CD14-positive monocyte (primary cell): ENCODE results near the gene TAS1R2. TPM values are rescaled to one million over a fixed set of nuclear protein-coding genes. Genes with fewer than 3 reads are reported as not detected.
A peak's percentile ranks its signal among the peaks of the same experiment; 100 is the strongest.

Source experiments
- DNase-seq, 3 donors: peaks; one replicate each; pipeline ENCODE4 v3.0.0-alpha.2; 2011 to 2022
- H2AFZ ChIP-seq: 2 replicates; pipeline ENCODE4 v1.6.0; 2012; ENCODE audit warnings: mild to moderate bottlenecking, low read depth, low read length, inconsistent platforms; ENCODE audit not compliant: insufficient read depth, poor library complexity, severe bottlenecking
- H3K27ac ChIP-seq, 2 donors: 1 replicate in 1 of 2; 2 replicates in 1 of 2; pipeline ENCODE4 v1.5.1; 2012 to 2013; ENCODE audit warnings: low read length in 2 of 2, control low read depth in 1 of 2, inconsistent platforms in 1 of 2, low read depth in 1 of 2, mild to moderate bottlenecking in 1 of 2
- H3K27me3 ChIP-seq, 2 donors: one replicate each; pipeline versions ENCODE4 v1.6.0 to v1.6.1; 2011 to 2013; ENCODE audit warnings: low read length in 2 of 2; ENCODE audit not compliant: control insufficient read depth in 2 of 2, insufficient read depth in 2 of 2
- H3K36me3 ChIP-seq, 2 donors: replicated peaks in 1 of 2; 1 replicate in 1 of 2; 2 replicates in 1 of 2; pipeline versions ENCODE4 v1.5.1 to v1.6.1; 2012 to 2013; ENCODE audit warnings: low read length in 2 of 2, control low read depth in 1 of 2, inconsistent platforms in 1 of 2, mild to moderate bottlenecking in 1 of 2; ENCODE audit not compliant: insufficient read depth in 2 of 2, control insufficient read depth in 1 of 2
- H3K4me1 ChIP-seq, 2 donors: 1 replicate in 1 of 2; 2 replicates in 1 of 2; pipeline versions ENCODE4 v1.5.1 to v1.6.1; 2012 to 2013; ENCODE audit warnings: low read length in 2 of 2, control low read depth in 1 of 2, inconsistent platforms in 1 of 2, mild to moderate bottlenecking in 1 of 2, moderate library complexity in 1 of 2; ENCODE audit not compliant: insufficient read depth in 2 of 2, control insufficient read depth in 1 of 2
- H3K4me2 ChIP-seq: replicated peaks from 2 replicates; pipeline ENCODE3; 2012; ENCODE audit warnings: low read length, moderate library complexity, mild to moderate bottlenecking; ENCODE audit not compliant: poor library complexity, severe bottlenecking; ENCODE audit errors: extremely low read depth
- H3K4me3 ChIP-seq, 3 experiments: fragments of 200-600 bp in 1 of 3; sonication (generic) in 1 of 3; replicated peaks in 1 of 3; 1 replicate in 2 of 3; 2 replicates in 1 of 3; pipeline ENCODE4 v1.5.1; 2011 to 2013; ENCODE audit warnings: low read length in 3 of 3, mild to moderate bottlenecking in 3 of 3, control low read depth in 2 of 3, low read depth in 2 of 3, inconsistent platforms in 1 of 3, moderate library complexity in 1 of 3
- H3K79me2 ChIP-seq: 2 replicates; pipeline ENCODE4 v1.6.0; 2012; ENCODE audit warnings: mild to moderate bottlenecking, control low read depth, inconsistent platforms, low read length, moderate library complexity; ENCODE audit not compliant: insufficient read depth
- H3K9ac ChIP-seq: 2 replicates; pipeline ENCODE4 v1.6.0; 2017; ENCODE audit warnings: low read length, mild to moderate bottlenecking; ENCODE audit not compliant: insufficient read depth, poor library complexity, severe bottlenecking
- H3K9me3 ChIP-seq, 2 donors: replicated peaks in 1 of 2; 1 replicate in 1 of 2; 2 replicates in 1 of 2; pipeline versions ENCODE4 v1.5.1 to v1.6.1; 2012 to 2013; ENCODE audit warnings: low read length in 2 of 2, control low read depth in 1 of 2; ENCODE audit not compliant: control insufficient read depth in 1 of 2, insufficient read depth in 1 of 2
- H4K20me1 ChIP-seq: 2 replicates; pipeline ENCODE4 v1.6.0; 2012; ENCODE audit warnings: mild to moderate bottlenecking, low read length, control low read depth, moderate library complexity; ENCODE audit not compliant: insufficient read depth
- H3K27ac Mint-ChIP-seq, 7 donors: one replicate each; pipeline ENCODE4 v1.8.0; 2020; ENCODE audit warnings: mild to moderate bottlenecking in 7 of 7, mixed read lengths in 7 of 7, moderate library complexity in 6 of 7, inconsistent platforms in 2 of 7
- H3K27me3 Mint-ChIP-seq, 3 donors: one replicate each; pipeline ENCODE4 v1.8.0; 2021 to 2022; ENCODE audit warnings: low read depth in 3 of 3, mild to moderate bottlenecking in 3 of 3, mixed read lengths in 3 of 3, moderate library complexity in 3 of 3, inconsistent platforms in 1 of 3
- H3K36me3 Mint-ChIP-seq, 2 donors: one replicate each; pipeline ENCODE4 v1.8.0; 2020; ENCODE audit warnings: mixed read lengths in 2 of 2, inconsistent platforms in 1 of 2, mild to moderate bottlenecking in 1 of 2
- H3K4me1 Mint-ChIP-seq: one replicate; pipeline ENCODE4 v1.8.0; 2020; ENCODE audit warnings: mild to moderate bottlenecking, mixed read lengths
- H3K4me3 Mint-ChIP-seq, 2 donors: one replicate each; pipeline ENCODE4 v1.8.0; 2020; ENCODE audit warnings: mild to moderate bottlenecking in 2 of 2, mixed read lengths in 2 of 2, moderate library complexity in 1 of 2
- H3K9me3 Mint-ChIP-seq, 7 donors: one replicate each; pipeline ENCODE4 v1.8.0; 2020 to 2022; ENCODE audit warnings: mixed read lengths in 7 of 7, mild to moderate bottlenecking in 6 of 7, moderate library complexity in 6 of 7, inconsistent platforms in 2 of 7
- CTCF ChIP-seq: fragments of 200-600 bp; IDR thresholded peaks from one replicate; pipeline ENCODE4 v1.8.0; 2022; ENCODE audit warnings: antibody characterized with exemption, mild to moderate bottlenecking
- WGBS: methylation state at CpG from one replicate; pipeline ENCODE4 v1.1.5; 2013; ENCODE audit warnings: missing lambda C conversion rate; ENCODE audit not compliant: insufficient coverage; 5-methylcytosine and 5-hydroxymethylcytosine counted together
- intact Hi-C, 2 donors: fragments of 100-400 bp; cut with micrococcal nuclease; formaldehyde crosslinking; loops; one replicate each; pipeline versions ENCODE4 v1.15.0 to v1.15.1; 2023
- polyA plus RNA-seq, 3 donors: library from polyadenylated mRNA; depleted of rRNA in 1 of 3; unstranded in 2 of 3; stranded (reverse) in 1 of 3; fragments of 300-500 nt in 2 of 3; fragments of >200 nt in 1 of 3; fragmentation: Illumina TruSeq in 2 of 3; gene quantifications; 1 replicate in 2 of 3; 2 replicates in 1 of 3; pipeline ENCODE4 v1.2.3, GENCODE V29; 2012 to 2021

Gene TAS1R2
- polyA plus RNA-seq, 3 donors = not detected

DNA sequence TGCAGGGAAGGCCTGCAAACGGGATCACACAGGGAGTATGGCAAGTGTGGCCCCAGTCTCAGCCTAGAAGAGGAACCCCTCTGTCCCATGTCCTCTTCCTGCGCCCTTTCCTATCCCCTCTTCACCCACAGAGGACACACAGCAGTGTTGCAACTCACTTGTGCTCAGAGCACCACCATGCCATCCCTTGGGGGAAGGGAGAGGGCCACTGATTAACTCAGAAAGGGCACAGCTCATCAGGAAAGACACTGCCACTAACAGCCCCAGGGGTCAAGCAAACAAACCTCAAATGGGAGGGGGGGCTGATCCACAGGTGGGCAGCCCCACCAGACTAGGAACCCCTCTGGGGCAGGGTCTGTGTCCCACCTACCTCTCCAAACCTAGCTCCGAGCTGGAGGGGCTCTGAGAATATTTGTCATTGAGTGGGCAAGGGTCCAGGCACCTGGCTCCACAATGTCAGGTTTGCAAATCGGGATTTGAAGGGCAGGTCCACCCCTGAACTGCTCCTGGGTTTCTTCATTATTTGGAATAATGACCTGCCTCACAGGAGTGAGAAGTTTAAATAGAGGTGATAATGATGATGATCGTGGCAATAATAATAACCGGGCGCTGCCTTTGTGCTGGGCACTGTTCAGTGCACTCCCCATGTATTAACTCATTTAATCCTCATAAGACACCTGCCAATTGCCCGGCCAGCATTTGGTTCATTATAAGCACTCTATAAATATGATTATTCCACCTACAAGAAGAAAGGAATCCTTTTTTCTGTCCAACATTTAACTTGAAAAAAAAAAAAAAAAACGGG is 41.9 kb upstream of the TAS1R2 start:
- Mint-ChIP-seq H3K27me3 (peaks cover 0 to 1% (median 0%) of the 10 kb centered on the region in 3 donors), H3K9me3 (no peaks in the 10 kb centered on the region), H3K4me1 (peaks cover 43% of the 10 kb centered on the region), H3K4me3 (peak overlapping the region; percentile 97 to 98), H3K27ac (peak overlapping the region; percentile 94 to 98 (median 98)), H3K36me3 (peaks cover 14 to 18% of the 10 kb centered on the region in 2 donors)
- H3K9me3 ChIP-seq = no peaks in the 10 kb centered on the region
- peaks cover 2% of the 10 kb centered on the region for H4K20me1 ChIP-seq
- H3K9ac ChIP-seq = peak overlapping the region; percentile 85
- H3K4me2 ChIP-seq = peak overlapping the region; percentile 99
- H3K4me1 ChIP-seq = peaks cover 25 to 40% of the 10 kb centered on the region in 2 donors
- peak overlapping the region; percentile 85 for H2AFZ ChIP-seq
- H3K27me3 ChIP-seq = no peaks in the 10 kb centered on the region
- DNase-seq = peak in 1 of 3 donors; percentile 29
- peaks cover 21% of the 10 kb centered on the region for H3K79me2 ChIP-seq
- H3K36me3 ChIP-seq = peaks cover 7 to 8% of the 10 kb centered on the region in 2 donors
- H3K4me3 ChIP-seq = peak overlapping the region; percentile 77 to 88 (median 78)
- no peak for TF ChIP-seq CTCF
- 0% methylated on average over 1 of the region's 9 CpGs for WGBS
- intact Hi-C loops = loop anchor here in 1 of 2 donors (5.0 to 10.0 kb wide), 2 partner anchors 181 to 303 kb away; no protein-coding TSS in a partner anchor
- H3K27ac ChIP-seq = no peak overlapping the region

- Histone ChIP-seq H2AFZ (no peak overlapping the region), H3K4me3 (no peak overlapping the region), H3K4me1 (peaks cover 25 to 40% of the 10 kb centered on the region in 2 donors), H4K20me1 (no peaks in the 10 kb centered on the region), H3K27me3 (no peaks in the 10 kb centered on the region), H3K36me3 (peaks cover 7 to 12% of the 10 kb centered on the region in 2 donors), H3K4me2 (no peak overlapping the region), H3K79me2 (peaks cover 21% of the 10 kb centered on the region), H3K9ac (no peak overlapping the region), H3K27ac (no peak overlapping the region), H3K9me3 (no peaks in the 10 kb centered on the region)
- TF ChIP-seq CTCF = no peak
- WGBS = 49% methylated on average over 5 of the region's 10 CpGs
- Mint-ChIP-seq H3K27me3 (peaks cover 0 to 1% (median 0%) of the 10 kb centered on the region in 3 donors), H3K9me3 (no peaks in the 10 kb centered on the region), H3K36me3 (peaks cover 17 to 26% of the 10 kb centered on the region in 2 donors), H3K27ac (peak overlapping the region in 1 of 7 donors; percentile 43), H3K4me3 (no peak overlapping the region), H3K4me1 (peaks cover 43% of the 10 kb centered on the region)
- DNase-seq = no peak
- intact Hi-C loops = loop anchor here in 1 of 2 donors (5.0 to 10.0 kb wide), 2 partner anchors 182 to 304 kb away; no protein-coding TSS in a partner anchor
These were observed 40.9 kb upstream of the TAS1R2 start for GRCh38 chr1:18900303-18900841.
